Measurements from ENCODE around the gene ZNF423.

The ZNF423 gene

DNA sequence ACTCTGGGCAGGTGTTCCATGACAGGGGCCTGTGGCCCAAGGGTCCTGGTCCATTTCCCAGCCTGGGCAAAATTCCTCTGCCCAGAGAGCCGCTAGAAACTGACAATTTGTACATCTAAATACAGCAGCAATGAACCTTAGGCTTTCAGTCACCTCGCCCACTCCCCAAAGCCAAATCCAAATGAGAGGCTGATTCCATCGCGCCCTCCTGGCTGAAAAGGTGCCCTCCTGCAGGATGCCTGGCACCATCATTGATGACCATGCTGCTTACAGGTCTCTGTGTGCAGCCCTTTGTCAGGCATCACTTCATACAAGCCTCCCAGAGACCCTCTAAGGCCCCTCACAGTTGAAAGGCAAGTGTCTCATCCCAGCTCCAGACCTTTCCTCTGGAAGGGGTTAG lies 367.6 kb downstream of the ZNF423 start:
- no peak for DNase-seq (ENCODE audit: low read depth in 1 of 2, low spot score in 1 of 2)

DNA sequence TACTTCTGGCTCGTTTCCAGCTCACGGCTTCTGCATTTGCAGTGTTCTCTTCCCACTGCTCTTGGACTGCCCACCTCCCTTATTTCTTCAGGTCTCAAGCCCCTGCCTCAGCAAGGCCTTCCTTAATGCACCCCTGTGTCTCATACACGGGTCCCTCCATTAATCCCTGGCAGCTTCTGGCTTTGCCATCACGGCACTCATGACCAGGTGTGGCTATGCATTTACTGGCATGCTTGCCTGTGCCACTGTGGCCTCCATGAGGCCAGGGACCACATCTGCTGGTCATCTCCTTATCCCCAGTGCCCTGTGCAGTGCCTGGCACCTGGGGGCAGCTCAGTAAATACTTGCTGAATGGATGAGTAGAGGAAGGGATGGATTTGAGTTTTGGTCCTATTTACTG lies 368.2 kb downstream of the ZNF423 start:
- no peak for DNase-seq (ENCODE audit: low read depth in 1 of 2, low spot score in 1 of 2)

DNA sequence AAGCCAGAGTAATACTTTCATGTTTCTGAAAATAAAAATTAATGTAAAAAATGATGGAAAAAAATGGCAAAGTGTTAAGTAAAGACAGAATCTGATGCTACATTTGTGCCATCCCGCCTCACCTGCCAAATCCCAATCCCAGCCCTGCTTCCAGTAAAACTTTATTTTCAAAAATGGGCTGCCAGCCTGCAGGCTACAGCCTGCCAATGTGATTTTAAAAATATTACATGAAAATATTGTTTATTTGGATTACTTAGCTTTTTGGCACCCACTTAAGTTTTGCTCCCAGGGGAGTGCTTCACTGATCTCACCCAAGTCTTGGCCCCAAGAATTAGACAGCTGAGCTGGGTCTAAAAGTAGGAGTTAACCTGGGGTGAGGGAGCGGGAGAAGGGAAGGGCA lies 369.5 kb downstream of the ZNF423 start:
- no peak for DNase-seq (ENCODE audit: low read depth in 1 of 2, low spot score in 1 of 2)

DNA sequence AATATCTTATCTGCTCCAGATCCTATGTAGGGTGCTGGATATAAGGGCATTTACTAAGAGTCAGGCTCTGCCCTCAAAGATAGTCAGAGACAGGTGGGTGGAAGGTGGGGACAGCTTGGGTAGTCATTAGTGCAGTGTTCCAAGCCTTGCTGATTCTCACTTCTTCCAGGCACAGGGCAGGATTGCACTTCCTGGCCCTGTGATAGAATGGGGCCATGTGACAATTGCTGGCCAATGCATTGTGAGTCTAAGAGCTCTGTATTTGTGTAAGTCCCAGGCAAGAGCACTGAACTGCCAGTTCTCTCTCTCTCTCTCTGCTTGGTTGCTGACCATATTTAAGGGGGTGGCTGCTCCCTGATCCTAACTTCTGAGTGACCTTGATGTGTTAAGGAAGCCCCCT lies 370.2 kb downstream of the ZNF423 start:
- no peak for DNase-seq (ENCODE audit: low read depth in 1 of 2, low spot score in 1 of 2)

DNA sequence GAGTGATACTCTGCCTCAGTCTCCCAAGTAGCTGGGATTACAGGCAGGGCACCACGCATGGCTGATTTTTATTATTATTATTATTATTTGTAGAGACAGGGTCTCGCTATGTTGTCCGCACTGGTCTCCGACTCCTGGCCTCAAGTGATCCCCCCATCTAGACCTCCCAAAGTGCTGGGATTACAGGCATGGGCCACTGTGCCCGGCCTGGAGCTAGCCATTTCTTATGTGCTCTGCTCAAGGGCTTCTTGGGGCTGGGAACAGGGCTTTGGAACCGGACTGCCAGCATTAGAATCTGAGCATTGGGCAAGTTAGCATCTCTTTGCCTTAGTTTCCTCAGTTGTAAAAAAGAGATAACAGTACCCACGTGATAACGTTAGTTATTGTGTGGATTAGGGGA lies 371.0 kb downstream of the ZNF423 start:
- no peak for DNase-seq (ENCODE audit: low read depth in 1 of 2, low spot score in 1 of 2)

DNA sequence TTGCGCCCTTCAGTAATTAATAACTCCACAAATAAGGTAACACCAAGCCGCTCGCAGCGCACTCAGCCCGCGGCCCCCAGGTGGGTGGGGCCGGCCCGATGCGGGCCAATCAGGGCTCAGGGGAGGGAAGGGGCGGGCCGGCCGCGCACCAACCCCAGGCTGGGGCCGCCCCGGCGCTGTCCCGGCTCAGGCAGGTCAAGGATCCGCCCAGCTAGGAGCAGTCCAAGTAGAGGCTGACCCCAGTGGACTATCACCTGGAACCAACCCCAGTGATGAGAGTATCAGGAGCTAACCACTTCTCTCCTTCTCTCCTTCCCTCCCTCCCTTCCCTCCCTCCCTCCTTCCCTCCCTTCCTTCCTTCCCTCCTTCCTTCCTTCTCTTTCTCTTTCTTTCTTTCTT lies 371.5 kb downstream of the ZNF423 start:
- no peak for DNase-seq (ENCODE audit: low read depth in 1 of 2, low spot score in 1 of 2)

DNA sequence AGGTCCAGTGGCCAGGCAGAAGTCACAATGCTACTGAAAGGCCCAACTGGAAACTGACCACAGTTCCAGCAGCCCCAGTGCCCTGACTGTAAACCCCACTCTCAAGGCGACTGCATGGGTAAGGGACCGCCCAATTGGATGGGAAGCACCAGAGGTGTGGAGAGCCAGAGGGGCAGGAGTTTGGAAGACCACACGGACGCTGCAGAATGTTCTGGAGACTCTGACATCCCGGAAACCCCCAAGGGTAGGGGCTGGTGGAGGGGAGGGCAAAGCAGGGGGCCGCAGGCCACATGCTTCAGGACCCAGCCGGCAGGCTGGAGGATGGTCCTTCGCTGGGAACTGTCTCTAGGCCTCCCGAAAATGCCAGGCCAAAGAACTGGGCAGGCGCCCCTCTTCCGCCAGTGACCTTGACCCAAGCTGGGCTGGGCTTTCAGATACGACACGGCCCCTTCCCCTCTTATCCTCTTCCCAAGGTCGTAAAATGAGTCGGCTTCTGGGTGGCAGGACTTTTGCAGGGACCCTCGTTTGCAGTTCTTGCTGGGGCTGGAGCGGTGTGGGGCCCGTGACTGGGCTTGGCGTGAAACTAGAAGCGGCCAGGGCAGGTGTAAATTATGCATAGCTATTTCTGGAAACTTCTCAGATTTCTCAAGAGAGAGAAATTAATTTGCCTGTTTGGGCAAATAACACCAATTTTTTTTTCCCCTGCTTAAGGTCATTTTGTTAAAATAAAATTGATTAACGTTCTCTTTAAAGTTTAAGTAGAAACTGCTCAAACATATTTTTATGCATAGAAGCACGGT lies 372.1 kb downstream of the ZNF423 start:
- DNase-seq (ENCODE audit: low read depth in 1 of 2, low spot score in 1 of 2), result no peak

DNA sequence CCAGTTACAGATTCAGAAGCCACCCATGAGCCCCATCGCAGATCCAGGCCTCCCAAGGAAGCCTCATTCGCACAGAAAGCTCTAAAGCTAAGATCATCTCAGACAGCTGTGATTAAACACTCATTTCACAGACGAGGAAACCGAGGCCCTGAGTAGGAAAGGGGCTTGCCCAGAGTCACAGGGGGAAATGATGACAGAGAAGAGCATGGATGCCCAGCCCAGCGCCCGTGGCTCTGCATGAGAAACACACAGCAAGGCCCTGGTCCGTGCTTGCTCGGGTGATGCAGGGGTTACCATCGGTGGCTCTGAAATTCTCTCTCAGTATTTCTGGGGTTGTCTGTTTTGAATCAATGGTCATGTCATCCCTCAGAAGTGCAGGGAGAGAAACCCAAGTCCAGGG lies 372.7 kb downstream of the ZNF423 start:
- DNase-seq (ENCODE audit: low read depth in 1 of 2, low spot score in 1 of 2), result no peak

DNA sequence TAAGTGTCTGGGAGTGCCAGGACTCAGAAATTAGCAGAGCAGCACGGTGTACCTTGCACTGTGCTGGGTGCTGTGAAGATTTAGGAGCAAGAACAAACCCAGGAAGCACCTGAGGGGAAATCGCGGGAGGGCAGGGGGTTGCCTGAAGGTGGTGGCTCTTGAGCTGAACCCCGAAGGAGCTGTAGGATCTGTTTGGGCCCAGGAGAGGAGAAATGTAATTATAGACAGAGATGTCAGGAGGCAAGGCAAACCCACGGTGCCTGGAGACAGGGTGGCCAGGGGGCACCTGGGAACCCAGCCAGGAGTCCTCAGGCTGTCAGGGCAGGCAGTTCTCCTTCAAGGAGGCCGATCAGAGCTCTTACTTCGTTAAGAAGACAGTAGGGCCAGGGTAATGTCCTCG lies 373.2 kb downstream of the ZNF423 start:
- no peak for DNase-seq (ENCODE audit: low read depth in 1 of 2, low spot score in 1 of 2)

DNA sequence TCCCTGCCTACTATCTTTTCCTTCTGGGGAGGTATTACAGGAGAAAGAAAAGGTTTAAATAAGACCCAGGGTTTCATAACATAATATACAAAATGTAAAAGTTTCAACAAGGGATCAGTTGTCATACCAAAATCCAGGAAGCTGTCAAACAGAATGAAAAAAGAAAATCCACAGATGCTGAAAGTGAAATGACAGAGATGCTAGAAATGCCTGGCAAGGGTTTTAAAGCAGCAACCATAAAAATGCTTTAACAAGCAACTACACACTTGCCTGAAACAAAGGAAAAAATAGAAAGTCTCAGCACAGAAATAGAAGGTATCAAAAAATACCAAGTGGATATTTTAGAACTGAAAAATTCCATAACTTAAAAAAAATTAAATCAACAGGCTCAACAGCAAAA lies 377.3 kb downstream of the ZNF423 start:
- DNase-seq (ENCODE audit: low read depth in 1 of 2, low spot score in 1 of 2), result no peak

DNA sequence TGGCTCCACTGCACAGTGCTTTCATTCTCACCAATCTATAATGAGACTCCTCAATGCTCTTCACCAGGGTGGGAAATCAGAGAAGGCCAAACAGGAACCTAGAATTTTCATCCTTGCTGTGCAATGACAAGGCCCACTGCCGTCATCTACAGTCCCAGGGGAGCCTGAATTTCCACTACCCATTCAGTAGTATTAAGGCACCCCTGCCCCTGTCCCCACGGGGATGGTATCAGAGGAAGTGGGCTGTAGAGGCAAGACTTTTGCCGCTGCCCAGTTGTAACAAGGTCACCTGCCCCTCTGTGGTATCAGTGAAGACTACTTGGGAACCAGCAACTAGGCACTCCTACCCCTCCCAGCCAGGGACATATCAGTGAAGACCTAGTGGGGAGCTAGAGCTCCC lies 377.8 kb downstream of the ZNF423 start:
- DNase-seq (ENCODE audit: low read depth in 1 of 2, low spot score in 1 of 2), result no peak

DNA sequence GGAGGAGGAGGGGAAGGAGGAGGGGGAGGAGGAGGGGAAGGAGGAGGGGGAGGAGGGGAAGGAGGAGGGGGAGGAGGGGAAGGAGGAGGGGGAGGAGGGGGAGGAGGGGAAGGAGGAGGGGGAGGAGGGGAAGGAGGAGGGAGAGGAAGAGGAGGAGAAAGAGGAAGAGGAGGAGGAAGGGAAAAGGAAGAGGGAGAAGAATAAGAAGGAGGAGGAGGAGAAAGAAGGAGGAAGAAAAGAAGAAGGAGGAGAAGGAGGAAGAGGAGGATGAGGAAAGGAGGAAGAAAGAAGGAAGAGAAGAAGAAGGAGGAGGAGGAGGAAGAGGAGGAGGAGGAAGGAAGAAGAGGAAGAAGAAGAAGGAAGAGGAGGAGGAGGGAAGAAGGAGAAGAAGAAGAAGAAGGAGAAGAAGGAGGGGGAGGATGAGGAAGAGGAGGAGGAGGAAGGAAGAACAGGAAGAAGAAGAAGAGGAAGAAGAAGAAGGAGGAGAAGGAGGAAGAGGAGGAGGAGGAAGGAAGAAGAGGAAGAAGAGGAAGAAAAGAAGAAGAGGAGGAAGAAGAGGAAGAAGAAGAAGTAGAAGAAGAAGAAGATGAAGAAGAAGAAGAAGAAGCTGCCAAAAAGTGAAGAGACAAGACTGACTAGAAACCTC lies 378.5 kb downstream of the ZNF423 start:
- no peak for DNase-seq (ENCODE audit: low read depth in 1 of 2, low spot score in 1 of 2)

DNA sequence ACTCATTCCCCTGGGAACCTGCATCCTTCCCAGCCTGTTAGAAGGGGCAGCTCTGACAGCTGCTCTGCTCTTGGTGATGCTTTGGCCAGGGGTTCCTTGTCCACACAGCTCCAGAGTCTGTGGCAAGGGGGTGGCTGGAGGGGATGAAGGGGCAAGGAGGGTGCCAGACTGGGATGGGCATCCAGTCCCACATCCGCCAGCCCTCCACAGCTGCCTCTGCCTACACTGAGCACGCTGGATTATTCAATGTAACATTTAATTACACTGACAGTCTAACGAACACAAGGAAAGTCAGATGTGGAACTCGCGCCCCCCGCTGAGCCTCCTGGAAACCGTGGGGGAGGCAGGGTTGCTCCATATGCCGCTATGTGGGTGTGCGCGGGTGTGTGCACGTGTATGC lies 381.2 kb downstream of the ZNF423 start:
- no peak for DNase-seq (ENCODE audit: low read depth in 1 of 2, low spot score in 1 of 2)

DNA sequence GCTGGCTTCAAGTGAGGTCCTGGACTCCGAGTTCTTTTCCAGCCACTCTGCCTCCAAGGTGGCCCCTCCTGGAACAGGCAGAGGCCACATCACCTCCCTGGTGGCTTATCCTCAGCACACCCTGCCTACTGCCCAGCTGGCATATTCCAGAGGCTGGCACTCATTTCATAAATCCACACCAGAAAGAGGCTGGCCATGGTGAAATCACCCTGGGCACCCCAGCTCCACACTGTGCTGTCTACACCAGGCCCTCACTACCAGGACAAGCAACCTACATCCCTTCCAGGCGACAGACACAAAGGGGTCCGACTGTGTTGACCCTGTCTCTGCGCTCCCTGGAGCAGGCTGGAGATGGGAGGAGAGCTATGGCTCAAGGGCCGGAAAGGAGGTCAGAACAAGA lies 382.1 kb downstream of the ZNF423 start:
- no peak for DNase-seq (ENCODE audit: low read depth in 1 of 2, low spot score in 1 of 2)

DNA sequence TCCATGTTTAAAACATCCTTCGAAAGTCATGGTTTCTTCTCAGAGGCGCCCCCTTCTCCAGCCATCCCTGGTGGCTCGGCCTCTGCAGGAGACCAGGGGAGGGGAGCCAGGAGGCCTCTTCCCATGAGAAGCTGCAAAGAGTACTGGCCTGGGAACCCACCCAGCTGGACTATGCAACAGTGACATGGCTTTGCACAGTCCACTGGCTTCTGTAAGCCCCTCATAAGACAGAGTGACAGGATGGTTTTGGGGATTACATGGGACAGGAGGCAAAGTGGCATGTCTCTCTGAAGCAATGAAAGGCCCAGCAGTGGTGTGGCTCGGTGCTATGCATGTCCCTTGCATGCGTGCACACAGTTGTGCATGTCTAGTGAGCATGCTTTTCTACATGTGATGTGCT lies 382.8 kb downstream of the ZNF423 start:
- no peak for DNase-seq (ENCODE audit: low read depth in 1 of 2, low spot score in 1 of 2)

DNA sequence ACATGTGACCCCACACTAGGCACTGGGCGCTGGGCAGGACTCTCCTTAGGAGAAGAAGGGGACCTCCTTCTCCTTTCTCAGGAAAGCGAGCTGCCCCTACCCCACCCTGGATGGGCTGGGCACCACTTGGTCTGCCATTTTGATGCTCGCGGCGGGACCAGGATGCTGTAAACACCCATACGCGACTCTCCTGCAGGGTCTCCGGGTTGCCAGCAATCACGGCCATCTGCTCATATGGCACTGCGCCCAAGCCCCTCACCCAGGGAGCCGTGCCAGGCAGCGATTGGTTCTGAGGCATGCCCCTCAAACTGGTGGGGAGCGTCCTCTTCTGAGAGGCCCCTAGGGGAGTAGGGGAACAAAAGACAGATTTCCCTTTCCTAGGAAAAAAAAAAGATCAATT lies 383.3 kb downstream of the ZNF423 start:
- no peak for DNase-seq (ENCODE audit: low read depth in 1 of 2, low spot score in 1 of 2)

DNA sequence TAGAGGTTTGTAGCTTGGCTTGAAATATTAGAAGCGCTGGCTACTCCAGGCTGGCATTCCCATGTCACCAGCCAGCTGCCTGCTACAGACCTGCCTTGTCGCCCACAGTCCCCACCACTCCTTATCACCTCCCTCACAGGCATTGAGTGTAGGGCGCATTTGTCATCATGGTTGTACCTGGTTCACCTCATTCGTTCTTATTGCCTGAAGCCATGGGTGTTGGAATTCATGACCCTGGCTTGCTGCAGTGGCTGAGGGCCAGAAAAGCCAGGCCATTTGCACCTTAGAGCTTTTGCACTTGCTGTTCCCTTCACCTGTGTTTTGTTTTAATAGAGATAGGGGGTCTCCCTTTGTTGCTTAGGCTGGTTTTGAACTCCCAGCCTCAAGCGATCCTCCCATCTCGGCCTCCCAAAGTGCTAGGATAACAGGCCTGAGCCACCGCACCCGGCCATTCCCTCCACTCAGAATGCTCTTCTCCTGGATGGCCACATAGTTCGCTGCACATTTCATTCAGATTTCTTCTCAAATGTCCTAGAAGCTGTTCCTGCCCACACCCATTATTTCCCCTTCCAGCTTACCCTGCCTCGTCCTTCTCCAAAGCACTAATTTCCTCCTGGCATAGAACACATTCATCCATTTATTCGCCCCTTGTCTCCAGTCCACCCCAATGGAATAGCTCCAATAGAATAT lies 384.7 kb downstream of the ZNF423 start:
- no peak for DNase-seq (ENCODE audit: low read depth in 1 of 2, low spot score in 1 of 2)

DNA sequence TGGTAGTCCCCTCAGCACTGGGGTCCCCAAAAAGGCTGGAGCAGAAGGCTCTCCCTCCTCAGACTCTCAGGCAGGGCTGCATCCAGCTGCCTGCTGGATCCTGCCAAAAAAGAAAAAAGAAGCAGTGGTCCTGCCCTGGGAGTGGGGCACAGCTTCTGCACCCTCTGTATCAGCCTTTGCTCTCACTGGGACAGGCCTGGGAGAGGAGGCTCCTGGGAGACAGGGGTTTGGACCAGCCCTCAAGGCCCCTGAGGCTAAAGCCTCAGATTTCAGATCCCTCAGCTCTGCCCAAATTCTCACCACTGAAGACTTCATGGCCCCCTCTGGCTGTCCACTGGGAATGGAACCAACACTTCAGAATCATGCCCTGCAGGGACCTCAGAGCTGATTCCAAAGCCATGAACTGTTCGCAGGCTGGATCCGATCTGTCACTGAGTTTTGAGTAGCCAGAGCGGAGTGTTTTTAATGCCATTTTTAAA lies 385.4 kb downstream of the ZNF423 start:
- DNase-seq (ENCODE audit: low read depth in 1 of 2, low spot score in 1 of 2), result no peak

DNA sequence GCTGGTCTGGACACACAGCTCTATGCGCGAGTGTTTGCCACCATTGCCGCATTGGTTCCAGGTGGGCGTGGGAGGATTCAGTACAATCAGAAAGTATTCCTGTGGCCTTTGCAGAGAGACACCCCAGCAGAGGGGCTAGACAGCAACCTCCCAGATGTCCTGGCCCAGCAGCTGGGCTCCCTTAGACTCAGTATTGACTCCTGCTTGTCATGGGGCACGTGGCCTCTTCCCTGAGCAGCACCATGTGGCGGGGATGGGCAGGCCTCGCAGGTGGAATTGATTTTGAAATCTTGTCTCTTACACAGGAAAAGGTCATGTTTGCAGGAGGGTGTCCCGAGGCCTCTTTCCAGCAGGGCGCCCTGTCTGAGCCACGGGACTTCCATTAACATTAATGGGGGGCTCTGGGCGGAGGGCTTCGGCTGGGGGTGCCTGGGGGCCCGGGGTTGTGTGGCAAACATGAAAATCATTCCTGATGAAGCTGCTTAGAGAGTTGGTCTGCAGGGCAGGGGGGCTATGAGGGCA lies 385.9 kb downstream of the ZNF423 start:
- DNase-seq (ENCODE audit: low read depth in 1 of 2, low spot score in 1 of 2), result no peak

DNA sequence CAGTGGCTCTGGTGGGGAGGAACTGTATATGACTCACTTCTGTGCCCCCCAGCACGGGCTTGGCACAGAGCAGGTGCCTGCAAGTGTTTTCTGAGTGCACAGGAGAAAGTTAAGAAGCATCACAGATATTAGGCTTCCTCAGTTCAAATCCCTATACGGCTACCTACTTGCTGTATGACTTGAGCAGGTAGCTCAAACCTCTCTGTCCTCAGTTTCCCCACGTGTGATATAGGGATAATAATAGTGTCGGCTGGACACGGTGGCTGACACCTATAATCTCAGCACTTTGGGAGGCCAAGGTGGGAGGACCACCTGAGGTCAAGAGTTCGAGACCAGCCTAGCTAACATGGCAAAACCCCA lies 386.6 kb downstream of the ZNF423 start:
- no peak for DNase-seq (ENCODE audit: low read depth in 1 of 2, low spot score in 1 of 2)

DNA sequence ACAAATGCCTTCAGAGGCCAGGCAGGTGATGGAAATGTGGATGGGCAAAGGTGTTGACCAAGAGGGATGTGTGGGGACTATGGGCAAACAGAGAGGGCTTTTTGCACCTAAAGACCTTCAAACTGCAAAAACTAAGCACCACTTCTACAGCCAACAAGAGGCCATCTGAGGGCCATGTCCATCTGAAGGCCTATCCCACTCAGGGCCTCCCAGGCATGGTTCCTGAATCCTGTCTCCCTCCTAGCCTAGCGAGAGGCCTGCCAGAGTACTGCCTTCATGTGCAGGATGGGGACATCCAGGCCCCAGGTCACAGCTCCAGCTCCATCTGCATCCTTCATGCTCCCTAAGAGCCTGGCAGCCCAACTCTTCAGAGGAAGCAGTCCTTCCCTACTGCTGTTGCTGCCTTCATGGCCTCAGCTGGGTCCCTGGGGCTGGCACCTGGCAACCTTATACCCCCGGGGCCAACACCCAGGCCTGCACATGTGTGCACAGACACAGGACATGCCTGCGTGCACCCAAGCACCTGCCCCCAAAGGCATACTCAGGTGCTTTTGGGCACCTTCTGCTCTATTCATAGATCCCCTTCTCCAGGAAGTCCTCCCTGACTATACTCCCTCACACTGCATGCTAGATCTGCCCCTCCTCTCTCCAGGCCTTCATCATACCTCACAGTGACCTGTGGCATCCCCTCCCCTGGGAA lies 387.2 kb downstream of the ZNF423 start:
- DNase-seq (ENCODE audit: low read depth in 1 of 2, low spot score in 1 of 2), result no peak

Data from activated T-helper 1 cell treated with anti-CD3 and anti-CD28 coated beads, Interleukin-2, amount 50 U/mL, for 16 hours (primary cell).